ENCODE data around the gene PCNX1.

GRCh38 chr14:70909733-70910614, 2.7 kb downstream of the PCNX1 start:
- no peak for TF ChIP-seq CTCF (IDR thresholded peaks at IDR 0.05; ENCODE audit: low read depth, low read length)
- TF ChIP-seq POLR2A (IDR thresholded peaks at IDR 0.05; ENCODE audit: extremely low read depth, insufficient read length), result no peak
